Transverse colon (tissue), 4 donors: ENCODE measurements around the gene MTMR3. TPM values are rescaled to one million over a fixed set of nuclear protein-coding genes. Genes with fewer than 3 reads are reported as not detected.

Experiments used
- DNase-seq: peaks from one replicate; pipeline ENCODE4 v3.0.0-alpha.2; 2019
- H3K27ac ChIP-seq, 4 donors: fragments of 200-600 bp; sonication (generic); 2 replicates each; pipeline ENCODE4 v1.5.1; 2016 to 2018; ENCODE audit warnings: inconsistent platforms in 4 of 4
- H3K27me3 ChIP-seq: fragments of 200-600 bp; sonication (generic); 2 replicates; pipeline ENCODE4 v1.5.1; 2017; ENCODE audit warnings: inconsistent platforms
- H3K36me3 ChIP-seq, 4 donors: fragments of 200-600 bp; sonication (generic); 2 replicates each; pipeline ENCODE4 v1.5.1; 2017 to 2019; ENCODE audit warnings: inconsistent platforms in 4 of 4
- H3K4me1 ChIP-seq, 4 donors: fragments of 200-600 bp; sonication (generic); 2 replicates each; pipeline ENCODE4 v1.5.1; 2017 to 2020; ENCODE audit warnings: inconsistent platforms in 4 of 4
- H3K4me3 ChIP-seq, 4 donors: fragments of 200-600 bp; sonication (generic); 1 replicate in 1 of 4; 2 replicates in 3 of 4; pipeline versions ENCODE4 v1.5.1 to v1.6.1; 2017 to 2019; ENCODE audit warnings: inconsistent platforms in 4 of 4
- H3K9me3 ChIP-seq, 2 donors: fragments of 200-600 bp; sonication (generic); 2 replicates each; pipeline ENCODE4 v1.5.1; 2017 to 2019; ENCODE audit warnings: inconsistent platforms in 2 of 2
- CTCF ChIP-seq, 5 experiments: fragments of 200-600 bp in 3 of 5; fragments of 450-650 bp in 2 of 5; sonication (generic) in 3 of 5; IDR thresholded peaks; 1 replicate in 2 of 5; 2 replicates in 3 of 5; pipeline ENCODE4 v1.5.1; 2016 to 2017; ENCODE audit warnings: antibody characterized with exemption in 5 of 5, inconsistent platforms in 3 of 5, mild to moderate bottlenecking in 2 of 5, moderate library complexity in 1 of 5
- EP300 ChIP-seq: sonication (generic); formaldehyde crosslinking; IDR thresholded peaks from one replicate; pipeline ENCODE4 v1.6.1; 2017; ENCODE audit warnings: antibody characterized with exemption, low read depth
- POLR2A ChIP-seq: fragments of 450-650 bp; IDR thresholded peaks from one replicate; pipeline ENCODE4 v1.6.1; 2016; ENCODE audit warnings: antibody characterized with exemption, mild to moderate bottlenecking, moderate library complexity
- POLR2AphosphoS5 ChIP-seq, 3 donors: sonication (generic); formaldehyde crosslinking; IDR thresholded peaks; one replicate each; pipeline ENCODE4 v1.6.1; 2016; ENCODE audit warnings: antibody characterized with exemption in 3 of 3
- WGBS, 2 donors: methylation state at CpG; one replicate each; pipeline ENCODE4 v1.1.5; 2018; ENCODE audit warnings: low coverage in 1 of 2; 5-methylcytosine and 5-hydroxymethylcytosine counted together
- in situ Hi-C, 4 donors: fragments of 200-750 bp; cut with MboI; loops; one replicate each; pipeline versions ENCODE4 v1.15.0 to v1.15.1; 2017; ENCODE audit warnings: low sequenced_read_pairs in 3 of 4, low pct_ligation_motif_present in 1 of 4, low pct_unique_long_range_greater_than_20kb in 1 of 4
- intact Hi-C: fragments of 100-400 bp; cut with DNase I; formaldehyde crosslinking; loops from one replicate; pipeline ENCODE4 v1.15.1; 2023; ENCODE audit warnings: low total_unique reads
- total RNA-seq, 4 donors: library from RNA; depleted of rRNA; stranded (reverse); fragments of >200 nt; gene quantifications; one replicate each; pipeline ENCODE4 v1.1.0, GENCODE V29; 2016

The MTMR3 gene
- total RNA-seq, 4 donors from 2014 or later: 52.5 to 92.7 (median 70.2) TPM

- TF ChIP-seq EP300: no peak
- TF ChIP-seq POLR2A: no peak
- no peak for TF ChIP-seq CTCF (IDR thresholded peaks at IDR 0.05)
- TF ChIP-seq POLR2AphosphoS5 (IDR thresholded peaks at IDR 0.05): no peak
- Histone ChIP-seq H3K27me3 (no peaks in the 10 kb centered on the region), H3K9me3 (no peaks in the 10 kb centered on the region), H3K27ac (no peak overlapping the region), H3K36me3 (no peaks in the 10 kb centered on the region), H3K4me3 (no peak overlapping the region), H3K4me1 (peaks cover 9 to 53% (median 15%) of the 10 kb centered on the region in 4 donors)
- 88 to 92% methylated on average over 2 of the region's 2 CpGs for WGBS, 2 donors
- intact Hi-C loops (no loop called here), in situ Hi-C loops (no loop called here)
- no peak for DNase-seq
Measured at GRCh38 chr22:29946220-29946619, 63.2 kb downstream of the MTMR3 start.

GRCh38 chr22:29947410-29948384 is 64.7 kb downstream of the MTMR3 start:
- Histone ChIP-seq H3K27me3 (no peaks in the 10 kb centered on the region), H3K9me3 (no peaks in the 10 kb centered on the region), H3K36me3 (no peaks in the 10 kb centered on the region), H3K4me1 (peaks cover 9 to 57% (median 15%) of the 10 kb centered on the region in 4 donors), H3K27ac (no peak overlapping the region), H3K4me3 (no peak overlapping the region)
- TF ChIP-seq CTCF (IDR thresholded peaks at IDR 0.05) (no peak), EP300 (no peak), POLR2A (no peak), POLR2AphosphoS5 (IDR thresholded peaks at IDR 0.05) (no peak)
- in situ Hi-C loops: no loop called here
- 60 to 68% methylated on average over 4 of the region's 4 CpGs for WGBS, 2 donors
- no peak for DNase-seq
- intact Hi-C loops: no loop called here

GRCh38 chr22:29948385-29948769 is 65.4 kb downstream of the MTMR3 start:
- 50 to 66% methylated on average over 1 of the region's 1 CpG for WGBS, 2 donors
- DNase-seq: no peak
- in situ Hi-C loops: no loop called here
- intact Hi-C loops: no loop called here
- H3K36me3 ChIP-seq: no peaks in the 10 kb centered on the region
- peaks cover 9 to 57% (median 15%) of the 10 kb centered on the region in 4 donors for H3K4me1 ChIP-seq
- no peak overlapping the region for H3K27ac ChIP-seq
- no peaks in the 10 kb centered on the region for H3K9me3 ChIP-seq
- no peak overlapping the region for H3K4me3 ChIP-seq
- no peaks in the 10 kb centered on the region for H3K27me3 ChIP-seq
- TF ChIP-seq POLR2A (no peak), EP300 (no peak), POLR2AphosphoS5 (IDR thresholded peaks at IDR 0.05) (no peak), CTCF (IDR thresholded peaks at IDR 0.05) (no peak)

GRCh38 chr22:29949872-29950271 is 66.9 kb downstream of the MTMR3 start:
- TF ChIP-seq POLR2A (no peak), CTCF (IDR thresholded peaks at IDR 0.05) (no peak), EP300 (no peak), POLR2AphosphoS5 (IDR thresholded peaks at IDR 0.05) (no peak)
- H3K4me3 ChIP-seq: no peak overlapping the region
- H3K36me3 ChIP-seq: no peaks in the 10 kb centered on the region
- H3K27ac ChIP-seq: no peak overlapping the region
- intact Hi-C loops (no loop called here), in situ Hi-C loops (no loop called here)
- DNase-seq: no peak
- WGBS, 2 donors: 80 to 84% methylated on average over 3 of the region's 3 CpGs
- H3K9me3 ChIP-seq: no peaks in the 10 kb centered on the region
- H3K4me1 ChIP-seq: peaks cover 7 to 54% (median 11%) of the 10 kb centered on the region in 4 donors
- no peaks in the 10 kb centered on the region for H3K27me3 ChIP-seq
